Measurements from ENCODE around the gene KIF5C. TPM values are rescaled to one million over a fixed set of nuclear protein-coding genes. Genes with fewer than 3 reads are reported as not detected.

The KIF5C gene
- total RNA-seq, 4 donors from 2014 or later = 1.2 to 7.4 (median 1.9) TPM

GRCh38 chr2:149002378-149002890 is 127.4 kb downstream of the KIF5C start:
- H3K36me3 ChIP-seq = no peaks in the 10 kb centered on the region
- H3K27me3 ChIP-seq = no peaks in the 10 kb centered on the region
- DNase-seq = no peak
- H3K4me1 ChIP-seq = no peaks in the 10 kb centered on the region
- no peaks in the 10 kb centered on the region for H3K9me3 ChIP-seq
- no peak for TF ChIP-seq POLR2A (IDR thresholded peaks at IDR 0.05)
- TF ChIP-seq CTCF (IDR thresholded peaks at IDR 0.05) = no peak
- no peak overlapping the region for H3K4me3 ChIP-seq
- H3K27ac ChIP-seq = no peak overlapping the region

GRCh38 chr2:149002891-149003740 is 128.1 kb downstream of the KIF5C start:
- Histone ChIP-seq H3K27me3 (no peaks in the 10 kb centered on the region), H3K4me3 (no peak overlapping the region), H3K36me3 (no peaks in the 10 kb centered on the region), H3K27ac (no peak overlapping the region), H3K4me1 (no peaks in the 10 kb centered on the region), H3K9me3 (no peaks in the 10 kb centered on the region)
- TF ChIP-seq POLR2A (IDR thresholded peaks at IDR 0.05) (no peak), CTCF (IDR thresholded peaks at IDR 0.05) (no peak)
- no peak for DNase-seq

GRCh38 chr2:149004836-149005235 is 129.8 kb downstream of the KIF5C start:
- H3K9me3 ChIP-seq = no peaks in the 10 kb centered on the region
- no peak for DNase-seq
- H3K4me1 ChIP-seq = no peaks in the 10 kb centered on the region
- no peaks in the 10 kb centered on the region for H3K27me3 ChIP-seq
- no peak overlapping the region for H3K4me3 ChIP-seq
- H3K27ac ChIP-seq = no peak overlapping the region
- no peak for TF ChIP-seq CTCF (IDR thresholded peaks at IDR 0.05)
- TF ChIP-seq POLR2A (IDR thresholded peaks at IDR 0.05) = no peak
- no peaks in the 10 kb centered on the region for H3K36me3 ChIP-seq

GRCh38 chr2:149005471-149006077 is 130.5 kb downstream of the KIF5C start:
- Histone ChIP-seq H3K9me3 (no peaks in the 10 kb centered on the region), H3K27me3 (no peaks in the 10 kb centered on the region), H3K27ac (no peak overlapping the region), H3K36me3 (no peaks in the 10 kb centered on the region), H3K4me1 (no peaks in the 10 kb centered on the region), H3K4me3 (no peak overlapping the region)
- TF ChIP-seq POLR2A (IDR thresholded peaks at IDR 0.05) = no peak
- TF ChIP-seq CTCF (IDR thresholded peaks at IDR 0.05) = no peak
- no peak for DNase-seq

GRCh38 chr2:149006883-149007543 is 132.0 kb downstream of the KIF5C start:
- H3K4me1 ChIP-seq = no peaks in the 10 kb centered on the region
- no peak overlapping the region for H3K27ac ChIP-seq
- no peak for DNase-seq
- no peak for TF ChIP-seq CTCF (IDR thresholded peaks at IDR 0.05)
- TF ChIP-seq POLR2A (IDR thresholded peaks at IDR 0.05) = no peak
- no peaks in the 10 kb centered on the region for H3K9me3 ChIP-seq
- no peak overlapping the region for H3K4me3 ChIP-seq
- H3K36me3 ChIP-seq = no peaks in the 10 kb centered on the region
- no peaks in the 10 kb centered on the region for H3K27me3 ChIP-seq

Measured in Peyer's patch (tissue), 4 donors.